Ectodermal cell (in vitro differentiated cells): ENCODE results near the gene ASXL1.

Experiments
- H3K27ac ChIP-seq: 2 replicates; pipeline ENCODE4 v1.7.0; 2013; ENCODE audit warnings: mild to moderate bottlenecking, low read depth, low read length; ENCODE audit not compliant: insufficient read depth, poor library complexity, severe bottlenecking
- H3K27me3 ChIP-seq: 2 replicates; pipeline ENCODE4 v1.7.0; 2013; ENCODE audit warnings: mild to moderate bottlenecking, low read length; ENCODE audit not compliant: insufficient read depth, control insufficient read depth, poor library complexity, severe bottlenecking
- H3K36me3 ChIP-seq: one replicate; pipeline ENCODE4 v1.7.0; 2013; ENCODE audit warnings: low read length; ENCODE audit not compliant: control insufficient read depth, insufficient read depth
- H3K4me1 ChIP-seq: one replicate; pipeline ENCODE4 v1.7.0; 2013; ENCODE audit warnings: low read length; ENCODE audit not compliant: control insufficient read depth, insufficient read depth
- H3K4me3 ChIP-seq: 2 replicates; pipeline ENCODE4 v1.7.0; 2013; ENCODE audit warnings: low read depth, low read length, control low read depth; ENCODE audit not compliant: insufficient read depth
- H3K9me3 ChIP-seq: 2 replicates; pipeline ENCODE4 v1.7.0; 2013; ENCODE audit warnings: mild to moderate bottlenecking, low read length, moderate library complexity; ENCODE audit not compliant: control insufficient read depth
- WGBS, 2 experiments: methylation state at CpG; one replicate each; pipeline ENCODE4 v1.1.7; 2013; ENCODE audit warnings: missing lambda C conversion rate in 2 of 2; 5-methylcytosine and 5-hydroxymethylcytosine counted together

ASXL1 gene

DNA sequence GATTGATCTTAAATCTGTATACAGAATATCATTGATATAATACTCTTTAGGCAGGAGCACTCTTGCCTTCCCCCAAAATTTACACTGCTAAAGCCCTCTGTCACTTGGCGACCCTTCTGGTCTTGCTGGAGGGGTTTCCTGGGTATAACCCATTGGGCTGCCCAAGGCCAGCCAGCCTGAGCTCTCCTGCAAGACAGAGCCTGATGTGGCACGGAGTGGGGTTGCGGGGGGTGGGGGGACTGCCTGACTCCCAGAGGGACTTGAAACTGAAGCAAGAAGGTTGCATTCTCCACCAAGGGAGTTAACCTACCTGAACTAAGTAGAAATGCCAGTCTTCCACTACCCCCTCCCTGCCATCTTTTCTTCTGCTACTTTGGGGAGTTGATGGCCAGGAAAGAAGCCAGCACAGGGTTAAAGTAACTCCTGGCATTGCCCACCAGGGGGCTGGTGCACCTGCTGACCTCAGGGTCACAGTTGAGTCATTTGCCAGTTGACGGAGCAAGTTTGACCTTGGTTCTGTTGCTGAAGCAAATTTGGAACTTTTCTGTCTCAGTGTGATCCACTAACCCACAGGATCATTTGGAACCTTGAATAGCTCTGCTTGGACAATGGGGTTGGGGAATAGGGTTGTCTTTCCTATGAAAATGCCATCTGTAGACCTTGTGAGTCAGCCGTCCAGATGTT lies 79.4 kb downstream of the ASXL1 start:
- H3K27me3 ChIP-seq: no peaks in the 10 kb centered on the region
- no peak overlapping the region for H3K27ac ChIP-seq
- H3K4me1 ChIP-seq: no peaks in the 10 kb centered on the region
- 93% methylated on average over 5 of the region's 5 CpGs for WGBS, 2 experiments
- H3K36me3 ChIP-seq: peaks cover 53% of the 10 kb centered on the region
- no peaks in the 10 kb centered on the region for H3K9me3 ChIP-seq
- no peak overlapping the region for H3K4me3 ChIP-seq

DNA sequence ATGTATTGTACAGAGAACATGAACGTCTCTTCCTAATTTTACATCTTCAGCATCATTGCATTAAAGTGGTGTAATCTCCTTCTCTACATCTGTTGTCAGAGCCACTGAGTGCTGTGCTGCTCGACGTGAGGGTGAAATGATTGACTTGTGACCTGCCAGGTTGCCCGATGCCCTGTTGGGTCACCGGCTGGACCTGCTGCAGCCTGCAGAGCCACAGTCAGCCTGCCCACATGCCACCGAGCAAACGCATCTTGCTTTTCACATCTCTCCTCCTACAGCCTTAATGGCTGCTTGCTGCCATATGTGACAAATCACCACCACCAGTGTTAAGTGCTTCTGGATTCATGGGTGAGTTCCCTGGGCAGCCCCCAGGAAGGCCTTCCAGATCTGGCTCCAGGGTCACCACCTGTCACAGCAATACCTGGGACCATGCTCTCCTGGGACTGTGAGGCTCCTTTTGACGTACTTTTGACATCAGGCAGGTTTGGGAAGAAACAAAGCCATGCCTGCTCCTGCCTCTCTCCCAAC lies 80.3 kb downstream of the ASXL1 start:
- no peak overlapping the region for H3K27ac ChIP-seq
- WGBS, 2 experiments: 94% methylated on average over 8 of the region's 8 CpGs
- H3K4me1 ChIP-seq: no peaks in the 10 kb centered on the region
- peaks cover 45% of the 10 kb centered on the region for H3K36me3 ChIP-seq
- H3K27me3 ChIP-seq: no peaks in the 10 kb centered on the region
- H3K9me3 ChIP-seq: no peaks in the 10 kb centered on the region
- H3K4me3 ChIP-seq: no peak overlapping the region

GRCh38 chr20:32439132-32439829 lies 81.2 kb downstream of the ASXL1 start:
- WGBS, 2 experiments: 95 to 96% methylated on average over 11 of the region's 11 CpGs
- H3K4me1 ChIP-seq: no peaks in the 10 kb centered on the region
- H3K36me3 ChIP-seq: peaks cover 42% of the 10 kb centered on the region
- H3K27me3 ChIP-seq: no peaks in the 10 kb centered on the region
- H3K9me3 ChIP-seq: no peaks in the 10 kb centered on the region
- H3K4me3 ChIP-seq: no peak overlapping the region
- no peak overlapping the region for H3K27ac ChIP-seq

DNA sequence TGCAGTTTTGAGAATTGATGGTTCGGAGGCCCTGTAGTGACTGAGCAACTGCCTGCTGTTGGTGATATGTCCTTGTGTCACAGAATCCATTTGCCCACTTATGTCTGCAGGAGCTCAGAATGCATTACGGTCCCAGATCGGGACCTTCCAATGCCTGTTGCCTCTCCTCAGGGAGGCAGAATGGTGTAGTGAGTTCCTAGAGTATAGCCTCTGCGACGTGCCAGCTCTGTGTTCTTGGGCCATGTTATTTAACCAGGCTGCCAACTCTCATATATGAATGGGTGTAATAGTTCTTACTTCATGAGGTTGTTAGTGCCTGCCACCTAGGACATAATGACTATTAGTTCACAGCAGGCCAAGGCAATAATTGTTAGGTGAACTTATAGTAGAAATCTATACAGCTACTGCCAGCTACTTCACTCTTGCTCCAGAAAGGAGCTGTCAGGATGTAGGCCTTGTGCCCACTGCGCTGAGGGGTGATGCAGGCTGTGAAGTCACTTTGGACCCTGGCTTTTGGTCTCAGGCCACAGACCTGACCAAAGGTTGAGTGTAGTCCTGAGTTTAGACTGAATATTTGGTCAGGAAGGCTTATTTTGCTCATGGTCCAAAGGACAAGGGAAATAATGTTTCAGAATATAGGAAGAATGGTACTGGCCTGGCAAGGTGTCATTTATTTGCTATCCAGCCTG lies 82.1 kb downstream of the ASXL1 start:
- Histone ChIP-seq H3K36me3 (peaks cover 33% of the 10 kb centered on the region), H3K27me3 (no peaks in the 10 kb centered on the region), H3K9me3 (no peaks in the 10 kb centered on the region), H3K27ac (no peak overlapping the region), H3K4me3 (no peak overlapping the region), H3K4me1 (peaks cover 9% of the 10 kb centered on the region)
- WGBS, 2 experiments: 95 to 96% methylated on average over 6 of the region's 6 CpGs

GRCh38 chr20:32440758-32441078 lies 82.6 kb downstream of the ASXL1 start:
- Histone ChIP-seq H3K4me3 (no peak overlapping the region), H3K4me1 (peaks cover 14% of the 10 kb centered on the region), H3K9me3 (no peaks in the 10 kb centered on the region), H3K27me3 (no peaks in the 10 kb centered on the region), H3K36me3 (peaks cover 28% of the 10 kb centered on the region), H3K27ac (no peak overlapping the region)
- WGBS, 2 experiments: 90 to 95% methylated on average over 4 of the region's 4 CpGs

DNA sequence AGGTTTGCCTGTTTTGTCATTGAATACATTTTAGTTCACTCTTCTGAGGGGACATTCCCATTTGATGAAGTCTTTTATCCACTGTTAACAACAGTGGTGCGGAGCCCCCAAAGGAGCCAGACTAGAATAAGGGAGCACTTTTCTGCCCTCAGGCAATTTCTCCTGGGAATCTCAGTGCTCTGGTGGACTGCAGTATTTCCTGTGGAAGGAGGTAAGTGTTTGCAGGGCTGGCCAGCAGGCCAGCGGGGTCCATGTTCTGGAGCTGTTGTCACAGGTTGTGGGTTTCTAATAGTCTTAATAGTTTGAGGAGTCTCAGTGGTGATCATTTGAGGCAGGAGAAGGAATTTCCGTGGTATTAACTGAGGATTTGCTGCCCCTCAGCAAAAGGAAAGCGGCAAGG lies 83.5 kb downstream of the ASXL1 start:
- Histone ChIP-seq H3K27me3 (no peaks in the 10 kb centered on the region), H3K36me3 (peaks cover 22% of the 10 kb centered on the region), H3K4me1 (peaks cover 23% of the 10 kb centered on the region), H3K27ac (no peak overlapping the region), H3K4me3 (no peak overlapping the region), H3K9me3 (no peaks in the 10 kb centered on the region)
- WGBS, 2 experiments: 91% methylated on average over 4 of the region's 4 CpGs

- H3K4me1 ChIP-seq: peaks cover 24% of the 10 kb centered on the region
- WGBS, 2 experiments: 91 to 94% methylated on average over 8 to 9 of the region's 10 CpGs
- H3K36me3 ChIP-seq: peaks cover 15% of the 10 kb centered on the region
- no peaks in the 10 kb centered on the region for H3K27me3 ChIP-seq
- no peak overlapping the region for H3K4me3 ChIP-seq
- H3K9me3 ChIP-seq: no peaks in the 10 kb centered on the region
- H3K27ac ChIP-seq: no peak overlapping the region
These were observed 84.7 kb downstream of the ASXL1 start for GRCh38 chr20:32442630-32443373.

GRCh38 chr20:32443386-32443974 lies 85.3 kb downstream of the ASXL1 start:
- H3K27ac ChIP-seq: no peak overlapping the region
- 94 to 97% methylated on average over 3 of the region's 3 CpGs for WGBS, 2 experiments

DNA sequence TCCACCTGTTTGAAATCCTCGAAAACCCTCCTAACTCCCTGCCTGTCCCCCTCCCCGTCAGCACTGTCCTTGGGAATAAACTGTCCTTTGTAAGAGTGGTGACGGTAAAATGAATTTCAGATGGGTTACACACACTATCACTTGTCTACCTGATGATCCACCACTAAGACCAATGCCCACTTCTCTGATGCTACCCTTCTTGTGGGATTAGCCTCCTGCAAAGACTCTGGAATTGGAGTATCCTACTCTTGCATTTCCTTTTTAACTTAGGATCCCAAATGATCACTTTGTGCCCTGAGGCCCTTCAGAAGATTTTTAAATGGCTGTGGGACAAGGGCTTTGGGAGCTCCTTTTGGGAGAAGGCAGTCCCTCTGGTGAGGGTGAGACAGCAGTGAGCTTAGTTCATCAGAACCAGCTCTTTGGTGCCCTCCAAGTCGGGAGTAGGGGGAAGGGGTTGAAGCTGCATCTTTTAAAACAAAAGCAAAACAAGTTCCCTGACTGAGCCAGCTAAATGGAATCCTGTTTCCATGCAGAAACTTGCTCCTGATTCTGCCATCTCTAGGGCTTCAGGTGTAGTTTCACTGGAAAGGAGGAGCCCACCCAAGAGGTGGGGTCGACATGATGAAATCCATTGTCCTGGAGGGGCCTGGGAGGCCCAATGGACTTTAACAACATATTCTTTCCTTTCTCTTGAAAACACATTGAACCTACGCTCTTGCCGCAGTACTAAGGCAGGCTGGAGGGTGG lies 86.5 kb downstream of the ASXL1 start:
- Histone ChIP-seq H3K9me3 (no peaks in the 10 kb centered on the region), H3K27me3 (no peaks in the 10 kb centered on the region), H3K4me3 (no peak overlapping the region), H3K36me3 (peaks cover 4% of the 10 kb centered on the region), H3K27ac (no peak overlapping the region), H3K4me1 (peaks cover 24% of the 10 kb centered on the region)
- WGBS, 2 experiments: 86 to 87% methylated on average over 6 to 7 of the region's 7 CpGs

More at GRCh38 chr20:32443386-32443974, 85.3 kb downstream of the ASXL1 start:
- peaks cover 24% of the 10 kb centered on the region for H3K4me1 ChIP-seq
- H3K4me3 ChIP-seq: no peak overlapping the region
- no peaks in the 10 kb centered on the region for H3K27me3 ChIP-seq
- H3K36me3 ChIP-seq: peaks cover 8% of the 10 kb centered on the region
- no peaks in the 10 kb centered on the region for H3K9me3 ChIP-seq
